ENCODE results near the gene PRXL2A. TPM values are rescaled to one million over a fixed set of nuclear protein-coding genes. Genes with fewer than 3 reads are reported as not detected.

PRXL2A gene
- polyA plus RNA-seq, 3 donors: 0.61 to 4.1 (median 3.4) TPM

GRCh38 chr10:80464557-80465450 is 56.5 kb downstream of the PRXL2A start:
- H4K20me1 ChIP-seq (ENCODE audit: insufficient read depth, low read length): peaks cover 100% of the 10 kb centered on the region

More at GRCh38 chr10:80464557-80465450, 56.5 kb downstream of the PRXL2A start:
- 85% methylated on average over 13 of the region's 14 CpGs for WGBS (ENCODE audit: insufficient coverage)
- peak overlapping the region; percentile 17 for H3K9ac ChIP-seq (ENCODE audit: insufficient read depth, low read length, poor library complexity, severe bottlenecking)
- peaks cover 12 to 26% of the 10 kb centered on the region in 2 donors for H3K36me3 ChIP-seq (replicated peaks in 1 of 2; ENCODE audit: control insufficient read depth in 1 of 2, insufficient read depth in 2 of 2, low read length in 2 of 2)
- Mint-ChIP-seq H3K4me3 (peak overlapping the region in 1 of 2 donors; percentile 48), H3K27me3 (ENCODE audit: low read depth in 3 of 3) (peaks cover 0 to 2% (median 0%) of the 10 kb centered on the region in 3 donors), H3K4me1 (peaks cover 93% of the 10 kb centered on the region), H3K36me3 (peaks cover 29 to 49% of the 10 kb centered on the region in 2 donors), H3K9me3 (peaks cover 0 to 1% (median 0%) of the 10 kb centered on the region in 7 donors), H3K27ac (peak overlapping the region; percentile 60 to 94 (median 75))
- H3K4me3 ChIP-seq (replicated peaks in 1 of 3; ENCODE audit: low read depth in 2 of 3, low read length in 3 of 3): no peak overlapping the region
- H3K9me3 ChIP-seq (replicated peaks in 1 of 2; ENCODE audit: control insufficient read depth in 1 of 2, insufficient read depth in 1 of 2, low read length in 2 of 2): no peaks in the 10 kb centered on the region
- no peaks in the 10 kb centered on the region for H3K27me3 ChIP-seq (ENCODE audit: control insufficient read depth in 2 of 2, insufficient read depth in 2 of 2, low read length in 2 of 2)
- H3K79me2 ChIP-seq (ENCODE audit: insufficient read depth, low read length): peaks cover 100% of the 10 kb centered on the region
- peaks cover 90 to 91% of the 10 kb centered on the region in 2 donors for H3K4me1 ChIP-seq (ENCODE audit: control insufficient read depth in 1 of 2, insufficient read depth in 2 of 2, low read length in 2 of 2)
- peak overlapping the region; percentile 35 to 92 for H3K27ac ChIP-seq (ENCODE audit: low read depth in 1 of 2, low read length in 2 of 2)
- no peak for TF ChIP-seq CTCF (IDR thresholded peaks at IDR 0.05)
- H3K4me2 ChIP-seq (replicated peaks; ENCODE audit: extremely low read depth, low read length, poor library complexity, severe bottlenecking): peak overlapping the region; percentile 1
- intact Hi-C loops (cut with micrococcal nuclease): no loop called here
- no peak for DNase-seq
- no peak overlapping the region for H2AFZ ChIP-seq (ENCODE audit: insufficient read depth, low read depth, low read length, poor library complexity, severe bottlenecking)
